Stimulated activated naive CD8-positive, alpha-beta T cell treated with anti-CD3 and anti-CD28 coated beads, Interleukin-15, amount 100 ng/mL, for 72 hours (primary cell): ENCODE results near the gene PRAMEF17.
"Not testable (repeated sequence)": the region's sequence is repeated elsewhere in the genome, so short reads cannot be mapped to it uniquely, and the experiment has no call there.

Experiments used
- ATAC-seq: fragments of 150-1000 bp; cut with Tn5 transposase; 2 replicates; pipeline ENCODE4 v1.10.0; 2021; ENCODE audit warnings: mild to moderate bottlenecking, moderate library complexity
- DNase-seq, 2 donors: peaks; one replicate each; pipeline ENCODE4 v3.0.0; 2021 to 2022
- H3K27ac Mint-ChIP-seq, 2 donors: one replicate each; pipeline ENCODE4 v1.8.0; 2022; ENCODE audit warnings: mild to moderate bottlenecking in 2 of 2, mixed read lengths in 2 of 2, moderate library complexity in 2 of 2
- H3K27me3 Mint-ChIP-seq: one replicate; pipeline ENCODE4 v1.8.0; 2022; ENCODE audit warnings: mixed read lengths
- H3K4me1 Mint-ChIP-seq: one replicate; pipeline ENCODE4 v1.8.0; 2022; ENCODE audit warnings: mild to moderate bottlenecking, mixed read lengths
- H3K4me3 Mint-ChIP-seq, 2 donors: one replicate each; pipeline ENCODE4 v1.8.0; 2022; ENCODE audit warnings: mild to moderate bottlenecking in 2 of 2, mixed read lengths in 2 of 2, moderate library complexity in 1 of 2
- H3K9me3 Mint-ChIP-seq, 2 donors: one replicate each; pipeline ENCODE4 v1.8.0; 2022; ENCODE audit warnings: mixed read lengths in 2 of 2

Gene PRAMEF17

GRCh38 chr1:13389332-13389731, at the start of gene PRAMEF17:
Gene PRAMEF17, plus strand, starts transcription at chr1:13389632. Its CDS starts 26 bp downstream, at chr1:13389658.
- not testable (repeated sequence) for DNase-seq, H3K27ac Mint-ChIP-seq, ATAC-seq, H3K4me3 Mint-ChIP-seq, H3K9me3 Mint-ChIP-seq, H3K4me1 Mint-ChIP-seq, H3K27me3 Mint-ChIP-seq

DNA sequence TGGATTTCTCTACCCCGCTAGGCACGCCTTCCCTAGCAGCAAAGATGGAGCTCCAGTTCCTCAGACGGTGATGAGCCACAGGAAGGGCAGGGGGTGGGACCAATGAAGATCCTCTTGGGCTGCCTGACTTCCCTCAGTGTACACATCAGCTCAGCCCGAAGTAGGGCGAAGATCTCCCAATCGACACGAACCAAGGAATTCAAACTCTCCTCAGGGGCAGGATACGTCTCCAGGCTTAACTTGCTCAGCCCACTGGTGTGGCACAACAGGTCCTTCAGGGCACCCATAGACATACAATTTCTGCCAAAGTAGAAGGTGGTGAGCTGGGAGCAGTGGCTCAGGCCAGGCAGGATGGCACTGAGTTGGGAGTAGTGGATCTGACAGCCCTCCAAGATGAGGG, 46.9 kb upstream of the PRAMEF17 start:
- not testable (repeated sequence) for DNase-seq, H3K4me3 Mint-ChIP-seq, H3K27ac Mint-ChIP-seq, H3K4me1 Mint-ChIP-seq, H3K27me3 Mint-ChIP-seq, ATAC-seq, H3K9me3 Mint-ChIP-seq

DNA sequence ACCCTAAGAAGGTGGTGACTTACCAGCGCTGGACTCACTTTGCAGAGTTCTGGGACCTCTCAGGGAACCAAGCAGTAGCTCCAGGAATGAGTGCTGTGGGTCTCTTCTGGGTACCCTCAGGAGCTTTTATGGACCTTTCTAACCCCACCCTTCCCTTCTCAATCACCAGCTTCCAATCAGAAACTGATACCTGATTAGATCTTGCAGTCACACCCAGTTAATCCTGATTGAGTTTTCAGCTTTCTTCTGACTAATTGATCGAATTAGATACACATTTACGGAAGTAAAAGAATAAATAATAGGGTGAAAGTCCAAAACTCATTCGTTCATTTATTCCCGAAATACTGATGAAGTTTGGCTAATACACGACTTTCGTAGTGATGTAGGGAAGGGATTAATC, 42.4 kb upstream of the PRAMEF17 start, which contains the start of gene PRAMEF14:
TSS of gene PRAMEF14 (minus strand) at position 101 of the 400 bp plus-strand sequence. CDS start 1,820 bp downstream, outside the sequence.
- ATAC-seq, H3K4me3 Mint-ChIP-seq, H3K27me3 Mint-ChIP-seq: not testable (repeated sequence)

GRCh38 chr1:13353476-13353875, 36.0 kb upstream of the PRAMEF17 start:
- H3K4me1 Mint-ChIP-seq, H3K27ac Mint-ChIP-seq, H3K4me3 Mint-ChIP-seq, DNase-seq, H3K27me3 Mint-ChIP-seq, ATAC-seq, H3K9me3 Mint-ChIP-seq: not testable (repeated sequence)

More for the DNA sequence above, 42.4 kb upstream of the PRAMEF17 start, which contains the start of gene PRAMEF14:
- H3K4me1 Mint-ChIP-seq, H3K27ac Mint-ChIP-seq, DNase-seq, H3K9me3 Mint-ChIP-seq: not testable (repeated sequence)

GRCh38 chr1:13354475-13354874, 35.0 kb upstream of the PRAMEF17 start:
- H3K9me3 Mint-ChIP-seq, ATAC-seq, H3K27ac Mint-ChIP-seq, H3K4me3 Mint-ChIP-seq, H3K27me3 Mint-ChIP-seq, DNase-seq, H3K4me1 Mint-ChIP-seq: not testable (repeated sequence)

DNA sequence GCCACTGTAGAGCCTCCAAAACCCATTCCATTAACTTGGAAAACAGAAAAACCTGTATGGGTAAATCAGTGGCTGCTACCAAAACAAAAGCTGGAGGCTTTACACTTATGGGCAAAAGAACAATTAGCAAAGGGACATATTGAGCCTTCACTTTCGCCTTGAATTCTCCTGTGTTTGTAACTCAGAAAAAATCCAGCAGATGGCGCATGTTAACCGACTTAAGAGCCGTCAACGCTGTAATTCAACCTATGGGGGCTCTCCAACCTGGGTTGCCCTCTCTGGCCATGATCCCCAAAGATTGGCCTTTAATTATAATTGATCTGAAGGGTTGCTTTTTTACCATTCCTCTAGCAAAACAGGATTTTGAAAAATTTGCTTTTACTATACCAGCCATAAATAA, 32.7 kb upstream of the PRAMEF17 start:
- H3K4me1 Mint-ChIP-seq, H3K9me3 Mint-ChIP-seq, H3K4me3 Mint-ChIP-seq, ATAC-seq, H3K27ac Mint-ChIP-seq, H3K27me3 Mint-ChIP-seq: not testable (repeated sequence)
- DNase-seq: peak; percentile 27 to 31

- DNase-seq, H3K4me3 Mint-ChIP-seq, H3K27ac Mint-ChIP-seq, H3K9me3 Mint-ChIP-seq, H3K4me1 Mint-ChIP-seq, H3K27me3 Mint-ChIP-seq, ATAC-seq: not testable (repeated sequence)
Measured at GRCh38 chr1:13362364-13362763, 27.1 kb upstream of the PRAMEF17 start.

GRCh38 chr1:13364928-13365327, 24.5 kb upstream of the PRAMEF17 start:
- not testable (repeated sequence) for H3K4me1 Mint-ChIP-seq, H3K4me3 Mint-ChIP-seq, DNase-seq, H3K27me3 Mint-ChIP-seq, H3K27ac Mint-ChIP-seq, ATAC-seq, H3K9me3 Mint-ChIP-seq

GRCh38 chr1:13366536-13366935, 22.9 kb upstream of the PRAMEF17 start:
- H3K27ac Mint-ChIP-seq, H3K4me3 Mint-ChIP-seq, ATAC-seq, H3K9me3 Mint-ChIP-seq, DNase-seq, H3K27me3 Mint-ChIP-seq, H3K4me1 Mint-ChIP-seq: not testable (repeated sequence)

GRCh38 chr1:13368544-13368943, 20.9 kb upstream of the PRAMEF17 start:
- H3K4me1 Mint-ChIP-seq, H3K27ac Mint-ChIP-seq, H3K9me3 Mint-ChIP-seq, ATAC-seq, H3K27me3 Mint-ChIP-seq, H3K4me3 Mint-ChIP-seq: not testable (repeated sequence)
- peak; percentile 5 to 19 for DNase-seq

DNA sequence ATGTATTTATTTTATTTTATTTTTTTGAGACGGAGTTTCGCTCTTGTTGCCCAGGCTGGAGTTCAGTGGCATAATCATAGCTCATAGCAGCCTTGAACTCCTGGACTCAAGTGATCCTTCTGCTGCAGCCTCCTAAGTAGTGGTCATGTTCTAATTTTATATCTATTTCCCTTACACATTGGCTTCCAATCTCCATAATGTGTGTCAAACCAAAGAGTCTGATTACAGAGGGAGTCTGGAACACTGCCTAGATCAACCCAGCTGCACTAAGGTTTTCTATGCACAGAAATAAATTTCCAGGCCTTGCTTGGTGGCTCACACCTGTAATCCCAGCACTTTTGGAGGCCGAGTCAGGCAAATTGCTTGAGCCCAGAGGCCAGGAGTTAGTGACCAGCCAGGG, 10.4 kb upstream of the PRAMEF17 start:
- not testable (repeated sequence) for H3K9me3 Mint-ChIP-seq, H3K4me1 Mint-ChIP-seq, H3K27me3 Mint-ChIP-seq, H3K27ac Mint-ChIP-seq, H3K4me3 Mint-ChIP-seq, DNase-seq, ATAC-seq

DNA sequence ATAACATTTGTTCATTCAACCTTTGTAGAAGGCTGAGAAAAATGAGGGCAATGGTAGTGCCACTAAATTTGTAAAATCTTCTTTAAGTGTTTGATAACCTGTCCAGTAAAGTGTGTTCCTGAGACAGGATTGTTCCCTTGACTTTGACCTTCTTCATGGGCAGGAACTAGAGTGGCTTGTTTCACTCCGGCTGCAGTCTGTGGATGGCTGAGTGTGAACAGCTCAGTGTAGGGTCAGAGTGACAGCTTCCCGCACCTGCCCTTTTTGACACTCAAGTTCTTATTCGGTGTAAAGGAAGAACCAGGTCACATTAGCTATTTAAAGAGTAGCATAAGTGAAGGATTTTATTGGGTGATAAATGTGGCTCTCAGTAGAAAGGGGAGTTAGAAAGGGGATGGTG, 9.1 kb upstream of the PRAMEF17 start:
- not testable (repeated sequence) for H3K4me1 Mint-ChIP-seq, H3K4me3 Mint-ChIP-seq, ATAC-seq, H3K9me3 Mint-ChIP-seq, H3K27ac Mint-ChIP-seq, H3K27me3 Mint-ChIP-seq, DNase-seq

GRCh38 chr1:13393004-13393403, 3.6 kb downstream of the PRAMEF17 start:
- not testable (repeated sequence) for H3K4me1 Mint-ChIP-seq, H3K27ac Mint-ChIP-seq, ATAC-seq, H3K9me3 Mint-ChIP-seq, DNase-seq, H3K27me3 Mint-ChIP-seq, H3K4me3 Mint-ChIP-seq

GRCh38 chr1:13394761-13395160, 5.3 kb downstream of the PRAMEF17 start:
- H3K4me1 Mint-ChIP-seq, H3K27ac Mint-ChIP-seq, H3K4me3 Mint-ChIP-seq, DNase-seq, ATAC-seq, H3K9me3 Mint-ChIP-seq, H3K27me3 Mint-ChIP-seq: not testable (repeated sequence)

- H3K4me1 Mint-ChIP-seq, H3K27ac Mint-ChIP-seq, ATAC-seq, DNase-seq, H3K27me3 Mint-ChIP-seq, H3K4me3 Mint-ChIP-seq, H3K9me3 Mint-ChIP-seq: not testable (repeated sequence)
Measured at GRCh38 chr1:13395311-13395710, 5.9 kb downstream of the PRAMEF17 start.

DNA sequence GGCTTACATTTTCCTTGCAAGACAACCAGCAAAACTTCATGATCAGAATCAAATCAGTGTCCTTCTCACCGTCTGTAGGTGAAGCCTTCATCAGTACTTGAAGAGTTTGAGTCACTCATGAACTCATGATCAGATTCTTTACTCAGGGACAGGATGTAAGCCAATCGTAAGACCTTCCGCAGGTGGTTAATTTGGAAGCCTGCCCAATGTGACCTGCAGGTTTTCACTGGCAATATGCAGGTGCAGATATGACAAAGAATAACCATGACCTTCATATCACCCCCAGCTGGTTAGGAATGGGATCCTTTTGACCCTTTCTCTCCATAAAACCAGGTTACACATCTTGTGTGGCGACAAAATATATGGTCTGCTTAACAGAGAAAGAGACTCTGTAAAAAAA, 18.4 kb downstream of the PRAMEF17 start:
- DNase-seq (no peak), ATAC-seq (no peak)
- Mint-ChIP-seq H3K27me3 (peaks cover 18% of the 10 kb centered on the region), H3K4me1 (no peaks in the 10 kb centered on the region), H3K4me3 (no peak overlapping the region), H3K27ac (no peak overlapping the region), H3K9me3 (no peaks in the 10 kb centered on the region)

DNA sequence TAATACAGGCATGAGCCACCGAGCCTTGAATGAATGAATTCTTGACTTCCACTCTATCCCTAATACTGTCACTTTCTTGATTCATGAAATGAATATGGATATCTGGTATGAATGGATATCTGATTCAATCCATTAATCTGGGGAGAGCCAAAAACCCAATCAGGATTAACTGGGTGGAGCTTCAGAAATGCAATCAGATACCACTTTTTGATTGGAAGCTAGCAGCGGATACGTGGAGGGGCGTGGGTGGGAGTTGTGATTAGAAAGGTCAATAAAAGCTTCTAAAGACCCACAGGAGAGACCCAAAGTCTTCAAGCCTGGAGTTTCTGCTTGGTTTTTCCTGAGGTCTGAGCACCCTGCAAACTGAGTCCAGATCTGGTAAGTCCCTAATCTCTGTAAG, 20.7 kb downstream of the PRAMEF17 start, which contains the start of gene PRAMEF20:
TSS of gene PRAMEF20 (plus strand) at position 301 of the 400 bp plus-strand sequence. CDS start 5,905 bp downstream, outside the sequence.
- ATAC-seq, H3K4me1 Mint-ChIP-seq, H3K4me3 Mint-ChIP-seq, H3K9me3 Mint-ChIP-seq, DNase-seq, H3K27ac Mint-ChIP-seq, H3K27me3 Mint-ChIP-seq: not testable (repeated sequence)
